Calu3 (cell line): Measurements from ENCODE around the gene C11orf42. TPM values are rescaled to one million over a fixed set of nuclear protein-coding genes. Genes with fewer than 3 reads are reported as not detected.

Source experiments
- Bru-seq: library from RNA; stranded (reverse); fragments of 400-500 nt; gene quantifications from one replicate; lab custom pipeline; 2021; lab: Mats Ljungman, UMichigan
- BruChase-seq, 2 experiments: library from RNA; stranded (reverse); fragments of 400-500 nt; gene quantifications; one replicate each; lab custom pipeline; 2021; lab: Mats Ljungman, UMichigan
- BruUV-seq: library from RNA; stranded (reverse); fragments of 400-500 nt; replicated peaks from 2 replicates; lab custom pipeline; 2021; lab: Mats Ljungman, UMichigan
- CTCF ChIA-PET: fragments of 300-600 bp; sonication (Branson Sonifier 250); formaldehyde crosslinking; loops from one replicate; lab custom pipeline; 2022; ENCODE audit warnings: antibody characterized with exemption; lab: Charles Lee
- DNase-seq: peaks from one replicate; pipeline ENCODE4 v3.0.0; 2022
- H3K27ac Mint-ChIP-seq: one replicate; pipeline ENCODE4 v1.8.0; 2022; ENCODE audit warnings: mixed read lengths; ENCODE audit not compliant: unreplicated experiment
- H3K27me3 Mint-ChIP-seq: one replicate; pipeline ENCODE4 v1.8.0; 2022; ENCODE audit warnings: mixed read lengths; ENCODE audit not compliant: unreplicated experiment
- H3K36me3 Mint-ChIP-seq: one replicate; pipeline ENCODE4 v1.8.0; 2022; ENCODE audit warnings: mild to moderate bottlenecking, moderate library complexity, mixed read lengths; ENCODE audit not compliant: insufficient read depth, unreplicated experiment
- H3K4me1 Mint-ChIP-seq: one replicate; pipeline ENCODE4 v1.8.0; 2022; ENCODE audit warnings: mild to moderate bottlenecking, low read depth, mixed read lengths; ENCODE audit not compliant: unreplicated experiment
- H3K4me3 Mint-ChIP-seq: one replicate; pipeline ENCODE4 v1.8.0; 2022; ENCODE audit warnings: mild to moderate bottlenecking, low read depth, moderate library complexity, mixed read lengths; ENCODE audit not compliant: unreplicated experiment
- H3K9me3 Mint-ChIP-seq: one replicate; pipeline ENCODE4 v1.8.0; 2022; ENCODE audit warnings: low read depth, mixed read lengths; ENCODE audit not compliant: unreplicated experiment
- intact Hi-C: fragments of 100-400 bp; cut with micrococcal nuclease; formaldehyde crosslinking; loops from one replicate; pipeline ENCODE4 v1.10.0; 2022; ENCODE audit not compliant: unreplicated experiment
- long read RNA-seq: library from polyadenylated mRNA; stranded (forward); transcript quantifications from one replicate; pipeline ENCODE4 v2.0.0, GENCODE V29; 2022
- total RNA-seq: library from RNA; stranded (reverse); gene quantifications from 2 replicates; pipeline ENCODE4 v1.2.3, GENCODE V29; 2022
- TF ChIP-seq, protein P1 (sequence below): fragments of 200-600 bp; IDR thresholded peaks from one replicate; pipeline ENCODE4 v1.8.0; 2022; ENCODE audit warnings: antibody characterized with exemption; ENCODE audit not compliant: unreplicated experiment

The C11orf42 gene, protein sequence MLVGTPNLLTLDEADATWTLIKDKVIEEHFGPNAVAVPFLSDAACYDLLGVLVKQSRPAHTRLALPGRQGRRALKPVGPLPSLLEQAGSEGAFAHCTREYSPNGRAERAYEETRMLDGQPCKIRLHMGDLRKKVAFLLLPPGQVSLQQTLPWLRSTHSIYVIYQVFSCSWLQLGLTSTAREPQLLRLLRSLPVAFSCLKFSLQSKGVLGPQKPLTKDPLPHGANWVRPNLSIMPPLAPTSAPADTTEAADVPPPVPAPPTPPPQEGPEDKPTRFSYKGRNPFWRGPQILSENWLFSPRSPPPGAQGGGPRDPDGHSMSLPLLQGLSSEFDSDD
- total RNA-seq (not detected in 2 replicates), Bru-seq, nascent RNA (not detected), BruChase-seq, experiment 1, labeled RNA remaining after a 6-hour chase (not detected), BruChase-seq, experiment 2, labeled RNA remaining after a 2-hour chase (not detected)
- long read RNA-seq, result 0 reads

DNA sequence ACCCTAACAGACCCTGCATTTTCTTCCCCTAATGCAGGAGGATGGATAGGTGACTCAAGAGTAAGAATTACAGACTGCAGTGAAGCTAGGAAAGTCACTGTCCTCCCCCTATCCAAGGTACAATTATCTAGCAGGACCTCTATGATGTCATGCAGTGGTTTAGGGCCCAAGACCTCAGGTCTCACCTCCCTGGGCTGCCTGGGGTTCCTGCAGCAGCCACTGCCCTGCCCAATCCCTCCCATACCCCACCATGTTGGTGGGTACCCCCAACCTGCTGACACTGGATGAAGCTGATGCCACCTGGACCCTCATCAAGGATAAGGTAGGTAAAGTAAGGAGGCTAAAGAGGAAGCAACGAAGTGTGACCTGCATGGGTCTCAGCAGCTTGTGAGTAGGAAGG is at the start of gene C11orf42:
C11orf42 (plus strand) TSS at position 192 of the 400 bp plus-strand sequence; CDS start at position 251, 59 bp downstream.
- BruUV-seq, result no TSS peak
- intact Hi-C loops, result no loop called here
- Mint-ChIP-seq H3K4me1 (peaks cover 9% of the 10 kb centered on the region), H3K27ac (no peak within 1 kb of the TSS), H3K9me3 (no peaks in the 10 kb centered on the region), H3K4me3 (no peak within 1 kb of the TSS), H3K27me3 (no peaks in the 10 kb centered on the region), H3K36me3 (peaks cover 4% of the 10 kb centered on the region)
- TF ChIP-seq, protein P1, sequence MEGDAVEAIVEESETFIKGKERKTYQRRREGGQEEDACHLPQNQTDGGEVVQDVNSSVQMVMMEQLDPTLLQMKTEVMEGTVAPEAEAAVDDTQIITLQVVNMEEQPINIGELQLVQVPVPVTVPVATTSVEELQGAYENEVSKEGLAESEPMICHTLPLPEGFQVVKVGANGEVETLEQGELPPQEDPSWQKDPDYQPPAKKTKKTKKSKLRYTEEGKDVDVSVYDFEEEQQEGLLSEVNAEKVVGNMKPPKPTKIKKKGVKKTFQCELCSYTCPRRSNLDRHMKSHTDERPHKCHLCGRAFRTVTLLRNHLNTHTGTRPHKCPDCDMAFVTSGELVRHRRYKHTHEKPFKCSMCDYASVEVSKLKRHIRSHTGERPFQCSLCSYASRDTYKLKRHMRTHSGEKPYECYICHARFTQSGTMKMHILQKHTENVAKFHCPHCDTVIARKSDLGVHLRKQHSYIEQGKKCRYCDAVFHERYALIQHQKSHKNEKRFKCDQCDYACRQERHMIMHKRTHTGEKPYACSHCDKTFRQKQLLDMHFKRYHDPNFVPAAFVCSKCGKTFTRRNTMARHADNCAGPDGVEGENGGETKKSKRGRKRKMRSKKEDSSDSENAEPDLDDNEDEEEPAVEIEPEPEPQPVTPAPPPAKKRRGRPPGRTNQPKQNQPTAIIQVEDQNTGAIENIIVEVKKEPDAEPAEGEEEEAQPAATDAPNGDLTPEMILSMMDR, result no peak
- no peak for DNase-seq
- CTCF ChIA-PET, result no interaction called here

DNA sequence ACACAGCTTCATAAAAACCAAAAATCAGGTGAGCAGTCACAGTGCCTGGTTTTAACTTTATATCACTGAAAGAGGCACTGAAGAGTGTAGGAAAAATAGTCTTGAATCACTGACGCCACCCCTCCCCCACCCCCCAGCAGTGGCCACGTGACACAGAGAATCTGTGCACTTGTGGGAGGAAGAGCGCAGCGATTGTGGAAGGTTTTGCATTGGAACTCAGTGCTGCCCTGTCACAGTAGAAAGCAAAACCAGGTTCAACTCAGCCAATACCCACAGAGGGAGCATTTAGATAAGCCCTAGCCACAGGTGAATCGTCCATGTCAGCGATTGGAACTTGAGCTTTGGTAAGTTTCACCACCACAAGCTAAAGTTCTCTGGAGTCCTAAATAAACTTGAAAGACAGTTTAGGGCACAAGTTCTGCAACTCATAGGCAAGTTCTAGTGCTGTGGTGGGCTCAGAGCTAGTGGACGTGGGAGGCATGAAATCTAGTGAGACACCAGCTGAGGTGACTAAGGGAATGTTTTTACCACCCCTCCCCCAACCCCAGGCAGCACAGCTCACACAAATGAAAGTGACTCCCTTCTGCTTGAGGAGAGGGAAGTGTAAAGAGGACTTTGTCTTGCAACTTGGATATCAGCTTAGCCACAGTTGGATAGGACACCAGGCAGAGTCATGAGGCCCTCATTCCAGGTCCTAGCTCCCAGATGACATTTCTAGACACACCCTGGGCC is 48.6 kb upstream of the C11orf42 start:
- no peak for DNase-seq
- Mint-ChIP-seq H3K36me3 (no peaks in the 10 kb centered on the region), H3K4me3 (no peak overlapping the region), H3K27ac (no peak overlapping the region), H3K27me3 (no peaks in the 10 kb centered on the region), H3K9me3 (no peaks in the 10 kb centered on the region), H3K4me1 (no peaks in the 10 kb centered on the region)
- CTCF ChIA-PET, result no interaction called here
- TF ChIP-seq, protein P1, result no peak
- intact Hi-C loops, result no loop called here
- BruUV-seq, result no TSS peak

DNA sequence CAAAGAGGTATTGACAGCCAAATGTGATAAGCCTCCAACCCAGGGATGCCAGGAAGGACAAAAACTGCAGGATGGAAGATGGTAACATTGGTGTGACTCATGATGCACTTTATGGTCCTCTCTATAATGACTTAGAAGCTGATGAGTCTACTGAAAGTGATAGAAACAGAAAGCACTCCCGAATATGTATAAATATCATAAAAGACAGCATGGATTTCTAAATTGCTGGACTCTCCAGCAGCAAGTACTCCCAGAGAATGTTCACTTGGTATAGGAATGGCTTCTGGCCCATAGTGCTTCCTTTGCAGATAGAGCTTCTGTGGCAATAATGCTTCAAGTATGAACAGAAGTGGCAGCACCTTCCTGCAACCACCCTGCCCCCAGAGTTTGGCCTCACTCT is 35.1 kb upstream of the C11orf42 start, which contains the start of gene OR52B2:
OR52B2 (minus strand) TSS at position 101 of the 400 bp plus-strand sequence; CDS start at position 101, 0 bp downstream.
- TF ChIP-seq, protein P1, result no peak
- H3K27ac Mint-ChIP-seq, result no peak within 1 kb of the TSS

DNA sequence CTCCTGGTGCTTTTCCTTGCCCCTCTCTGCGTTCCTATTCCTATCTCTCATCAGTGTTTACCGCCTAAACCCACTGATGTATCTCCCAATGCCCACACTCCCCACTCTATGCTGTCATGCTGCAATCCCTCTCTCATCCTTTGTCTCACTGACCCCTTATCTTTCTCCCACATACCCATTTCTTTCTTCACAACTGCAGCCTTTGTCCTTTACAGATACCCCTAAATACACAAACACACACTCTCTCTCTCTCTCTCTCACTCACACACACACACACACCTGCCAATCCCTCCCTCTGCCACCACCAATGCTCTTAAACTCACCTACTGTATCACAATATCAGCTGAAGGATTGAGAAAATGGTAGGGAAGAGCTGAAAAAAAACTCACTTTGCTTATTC is 29.9 kb upstream of the C11orf42 start:
- DNase-seq, result no peak
- Mint-ChIP-seq H3K27ac (no peak overlapping the region), H3K36me3 (no peaks in the 10 kb centered on the region), H3K4me1 (no peaks in the 10 kb centered on the region), H3K9me3 (no peaks in the 10 kb centered on the region), H3K27me3 (peaks cover 28% of the 10 kb centered on the region), H3K4me3 (no peak overlapping the region)
- TF ChIP-seq, protein P1, result no peak
- BruUV-seq, result no TSS peak
- intact Hi-C loops, result no loop called here
- CTCF ChIA-PET, result no interaction called here

More for the DNA sequence above, 35.1 kb upstream of the C11orf42 start, which contains the start of gene OR52B2:
- intact Hi-C loops, result no loop called here
- no peak within 1 kb of the TSS for H3K4me3 Mint-ChIP-seq
- H3K9me3 Mint-ChIP-seq, result peaks cover 2% of the 10 kb centered on the region
- CTCF ChIA-PET, result interaction anchor here (1.1 kb wide), 1 partner anchor 15 kb away, joined by 4 read pairs; no protein-coding TSS in a partner anchor
- H3K4me1 Mint-ChIP-seq, result no peaks in the 10 kb centered on the region
- no peaks in the 10 kb centered on the region for H3K36me3 Mint-ChIP-seq
- DNase-seq, result no peak
- H3K27me3 Mint-ChIP-seq, result peaks cover 27% of the 10 kb centered on the region
- no TSS peak for BruUV-seq
